Pancreas (tissue), 10 donors: Measurements from ENCODE around the gene USP31. TPM values are rescaled to one million over a fixed set of nuclear protein-coding genes. Genes with fewer than 3 reads are reported as not detected.

Experiments
- ATAC-seq, 4 donors: fragments of 200-7000 bp; cut with Tn5 transposase; one replicate each; pipeline versions ENCODE4 v1.8.0 to v1.9.1; 2020; ENCODE audit warnings: mild to moderate bottlenecking in 4 of 4, moderate library complexity in 4 of 4
- DNase-seq, 6 donors: peaks; one replicate each; pipeline ENCODE4 v3.0.0-alpha.2; 2020
- FAIRE-seq: peaks from 2 replicates; lab custom pipeline; 2012; peaks lifted over from hg19 to GRCh38; lab: Jason Lieb, UNC
- H3K27ac ChIP-seq, 4 donors: fragments of 200-600 bp; sonication (generic); 1 replicate in 3 of 4; 2 replicates in 1 of 4; pipeline versions ENCODE4 v1.5.0 to v1.8.0; 2020
- H3K27me3 ChIP-seq, 4 donors: fragments of 200-600 bp; one replicate each; pipeline ENCODE4 v1.8.0; 2021
- H3K36me3 ChIP-seq, 3 donors: fragments of 200-600 bp; sonication (generic) in 1 of 3; one replicate each; pipeline versions ENCODE4 v1.5.0 to v1.8.0; 2020 to 2021
- H3K4me1 ChIP-seq, 3 donors: fragments of 200-600 bp; one replicate each; pipeline ENCODE4 v1.8.0; 2021
- H3K4me3 ChIP-seq, 4 donors: fragments of 200-600 bp; sonication (generic) in 2 of 4; one replicate each; pipeline versions ENCODE4 v1.5.0 to v1.8.0; 2020 to 2021
- H3K9me3 ChIP-seq, 4 donors: fragments of 200-600 bp; one replicate each; pipeline ENCODE4 v1.8.0; 2021
- CTCF ChIP-seq, 4 donors: fragments of 200-600 bp; sonication (generic) in 3 of 4; IDR thresholded peaks; one replicate each; pipeline versions ENCODE4 v1.5.0 to v1.8.0; 2021; ENCODE audit warnings: antibody characterized with exemption in 4 of 4
- WGBS, 2 donors: extraction: QIAGEN DNeasy Blood & Tissue Kit; methylation state at CpG; one replicate each; pipeline ENCODE4 v1.1.7; 2013; 5-methylcytosine and 5-hydroxymethylcytosine counted together
- intact Hi-C, 3 donors: fragments of 100-400 bp; cut with DNase I; formaldehyde crosslinking; loops; one replicate each; pipeline versions ENCODE4 v1.11.1 to v1.14.2; 2022
- polyA plus RNA-seq, 2 donors: library from polyadenylated mRNA; stranded (reverse); fragments of 200-250 nt; gene quantifications; one replicate each; pipeline ENCODE4 v1.2.3, GENCODE V29; 2013
- total RNA-seq, 6 donors: library from RNA; stranded (reverse); fragmentation: NEBNext Ultra II Directional in 4 of 6; extraction: Animal tissue kit (Norgen Biotek cat#: 25700) in 4 of 6; gene quantifications; one replicate each; pipeline versions ENCODE4 v1.2.1 to v1.2.4, GENCODE V29; 2021 to 2023
- donor health status: healthy with polysubstance abuse.
- donor health status: DM: no; HTN: no; CAD: no; lungs with moderate emphysema.
- donor health status: DM: no; HTN: no; CAD: no.
- donor health status: control.
- donor health status: control.
- donor health status: Bipolar disorder and iron deficiency.
- donor health status: DM: yes; HTN: yes; CAD: no.
- donor health status: DM: no; HTN: no; CAD: no.
- donor health status: DM: no; HTN: no; CAD: no.
- donor health status: DM: yes; HTN: yes; CAD: no.

Gene USP31
- total and polyA plus RNA-seq, 8 donors, result 1.9 to 10.0 (median 5.5) TPM

GRCh38 chr16:23068079-23068736, 81.0 kb downstream of the USP31 start:
- H3K36me3 ChIP-seq, result peaks cover 0 to 33% (median 9%) of the 10 kb centered on the region in 3 donors

GRCh38 chr16:23066676-23067075, 82.6 kb downstream of the USP31 start:
- H3K27ac ChIP-seq, result no peak overlapping the region
- TF ChIP-seq CTCF (IDR thresholded peaks at IDR 0.05), result no peak
- ATAC-seq (no peak), DNase-seq (no peak), FAIRE-seq (no peak)
- H3K36me3 ChIP-seq, result peaks cover 0 to 29% (median 9%) of the 10 kb centered on the region in 3 donors
- H3K4me1 ChIP-seq, result no peaks in the 10 kb centered on the region
- no peak overlapping the region for H3K4me3 ChIP-seq
- intact Hi-C loops, result no loop called here
- H3K9me3 ChIP-seq, result no peaks in the 10 kb centered on the region
- WGBS, 2 donors, result 64 to 69% methylated on average over 3 of the region's 3 CpGs
- no peaks in the 10 kb centered on the region for H3K27me3 ChIP-seq

More at GRCh38 chr16:23068079-23068736, 81.0 kb downstream of the USP31 start:
- H3K27ac ChIP-seq, result no peak overlapping the region
- DNase-seq (no peak), ATAC-seq (no peak), FAIRE-seq (no peak)
- no peaks in the 10 kb centered on the region for H3K9me3 ChIP-seq
- no peaks in the 10 kb centered on the region for H3K27me3 ChIP-seq
- WGBS, 2 donors, result 92 to 95% methylated on average over 20 of the region's 20 CpGs
- intact Hi-C loops, result no loop called here
- H3K4me3 ChIP-seq, result no peak overlapping the region
- no peaks in the 10 kb centered on the region for H3K4me1 ChIP-seq
- no peak for TF ChIP-seq CTCF (IDR thresholded peaks at IDR 0.05)

GRCh38 chr16:23064639-23065038, 84.6 kb downstream of the USP31 start:
- Histone ChIP-seq H3K4me3 (no peak overlapping the region), H3K9me3 (no peaks in the 10 kb centered on the region), H3K27ac (no peak overlapping the region), H3K36me3 (peaks cover 0 to 23% (median 5%) of the 10 kb centered on the region in 3 donors), H3K4me1 (no peaks in the 10 kb centered on the region), H3K27me3 (no peaks in the 10 kb centered on the region)
- WGBS, 2 donors, result 79 to 80% methylated on average over 9 of the region's 9 CpGs
- no peak for DNase-seq
- no peak for FAIRE-seq
- TF ChIP-seq CTCF (IDR thresholded peaks at IDR 0.05), result no peak
- ATAC-seq, result no peak
- intact Hi-C loops, result no loop called here

- Histone ChIP-seq H3K4me3 (no peak overlapping the region), H3K27me3 (no peaks in the 10 kb centered on the region), H3K27ac (no peak overlapping the region), H3K4me1 (no peaks in the 10 kb centered on the region), H3K9me3 (no peaks in the 10 kb centered on the region), H3K36me3 (peaks cover 0 to 5% (median 0%) of the 10 kb centered on the region in 3 donors)
- DNase-seq, result no peak
- no peak for ATAC-seq
- intact Hi-C loops, result no loop called here
- FAIRE-seq, result no peak
- TF ChIP-seq CTCF (IDR thresholded peaks at IDR 0.05), result no peak
- 82% methylated on average over 5 of the region's 5 CpGs for WGBS, 2 donors
Observed at GRCh38 chr16:23062524-23062923, 86.7 kb downstream of the USP31 start.

- TF ChIP-seq CTCF (IDR thresholded peaks at IDR 0.05), result no peak
- ATAC-seq, result no peak
- no peaks in the 10 kb centered on the region for H3K36me3 ChIP-seq
- no peak for DNase-seq
- H3K4me3 ChIP-seq, result no peak overlapping the region
- intact Hi-C loops, result no loop called here
- no peaks in the 10 kb centered on the region for H3K9me3 ChIP-seq
- no peaks in the 10 kb centered on the region for H3K4me1 ChIP-seq
- no peak overlapping the region for H3K27ac ChIP-seq
- no peak for FAIRE-seq
- H3K27me3 ChIP-seq, result no peaks in the 10 kb centered on the region
- WGBS, 2 donors, result 57 to 67% methylated on average over 7 of the region's 7 CpGs
Observed at GRCh38 chr16:23061669-23062068, 87.6 kb downstream of the USP31 start.
